Measurements from ENCODE around the gene TRIM6.

DNA sequence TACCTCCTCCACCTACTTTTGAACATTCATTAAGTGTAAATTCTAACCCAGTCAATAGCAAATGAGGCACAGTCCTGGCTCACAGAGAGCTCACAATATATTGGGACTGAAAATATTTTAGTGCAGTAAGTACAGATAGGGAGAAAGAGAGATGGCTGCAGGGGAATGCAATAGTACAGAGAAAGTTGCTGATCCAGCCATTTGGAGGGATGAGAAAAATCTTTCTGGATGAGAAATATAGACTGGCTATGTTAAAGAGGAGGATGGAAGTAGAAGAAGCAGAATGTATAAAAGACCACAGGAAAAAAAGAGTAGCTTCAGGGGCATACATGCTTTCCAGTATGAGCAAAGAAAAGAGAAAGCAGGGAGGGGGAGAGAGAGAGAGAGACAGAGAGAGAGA lies 19.3 kb upstream of the TRIM6 start:
- no peak for TF ChIP-seq TAF1 (IDR thresholded peaks at IDR 0.05; ENCODE audit: borderline replicate concordance, low read depth, low read length)
- no peak for TF ChIP-seq POLR2A (IDR thresholded peaks at IDR 0.05; ENCODE audit: low read depth, low read length)
